Duodenal mucosa (tissue), 2 donors: ENCODE results near the gene SART1.

Experiments used
- H3K27ac ChIP-seq: one replicate; pipeline ENCODE4 v1.7.0; 2013; ENCODE audit warnings: low read depth, low read length
- H3K27me3 ChIP-seq, 2 donors: one replicate each; pipeline ENCODE4 v1.7.0; 2013; ENCODE audit warnings: low read length in 2 of 2, control low read depth in 1 of 2; ENCODE audit not compliant: insufficient read depth in 2 of 2, control insufficient read depth in 1 of 2
- H3K36me3 ChIP-seq, 2 donors: one replicate each; pipeline ENCODE4 v1.7.0; 2013; ENCODE audit warnings: low read length in 2 of 2, control low read depth in 1 of 2; ENCODE audit not compliant: insufficient read depth in 2 of 2, control insufficient read depth in 1 of 2
- H3K4me1 ChIP-seq, 2 donors: one replicate each; pipeline ENCODE4 v1.7.0; 2013; ENCODE audit warnings: low read length in 2 of 2, control low read depth in 1 of 2; ENCODE audit not compliant: insufficient read depth in 2 of 2, control insufficient read depth in 1 of 2
- H3K4me3 ChIP-seq, 2 donors: one replicate each; pipeline ENCODE4 v1.7.0; 2013; ENCODE audit warnings: low read length in 2 of 2, low read depth in 1 of 2
- H3K9ac ChIP-seq, 2 donors: one replicate each; pipeline ENCODE4 v1.7.0; 2013; ENCODE audit warnings: low read length in 2 of 2, low read depth in 1 of 2
- H3K9me3 ChIP-seq, 2 donors: one replicate each; pipeline ENCODE4 v1.7.0; 2013; ENCODE audit warnings: low read length in 2 of 2, control low read depth in 1 of 2; ENCODE audit not compliant: control insufficient read depth in 1 of 2

Gene SART1

DNA sequence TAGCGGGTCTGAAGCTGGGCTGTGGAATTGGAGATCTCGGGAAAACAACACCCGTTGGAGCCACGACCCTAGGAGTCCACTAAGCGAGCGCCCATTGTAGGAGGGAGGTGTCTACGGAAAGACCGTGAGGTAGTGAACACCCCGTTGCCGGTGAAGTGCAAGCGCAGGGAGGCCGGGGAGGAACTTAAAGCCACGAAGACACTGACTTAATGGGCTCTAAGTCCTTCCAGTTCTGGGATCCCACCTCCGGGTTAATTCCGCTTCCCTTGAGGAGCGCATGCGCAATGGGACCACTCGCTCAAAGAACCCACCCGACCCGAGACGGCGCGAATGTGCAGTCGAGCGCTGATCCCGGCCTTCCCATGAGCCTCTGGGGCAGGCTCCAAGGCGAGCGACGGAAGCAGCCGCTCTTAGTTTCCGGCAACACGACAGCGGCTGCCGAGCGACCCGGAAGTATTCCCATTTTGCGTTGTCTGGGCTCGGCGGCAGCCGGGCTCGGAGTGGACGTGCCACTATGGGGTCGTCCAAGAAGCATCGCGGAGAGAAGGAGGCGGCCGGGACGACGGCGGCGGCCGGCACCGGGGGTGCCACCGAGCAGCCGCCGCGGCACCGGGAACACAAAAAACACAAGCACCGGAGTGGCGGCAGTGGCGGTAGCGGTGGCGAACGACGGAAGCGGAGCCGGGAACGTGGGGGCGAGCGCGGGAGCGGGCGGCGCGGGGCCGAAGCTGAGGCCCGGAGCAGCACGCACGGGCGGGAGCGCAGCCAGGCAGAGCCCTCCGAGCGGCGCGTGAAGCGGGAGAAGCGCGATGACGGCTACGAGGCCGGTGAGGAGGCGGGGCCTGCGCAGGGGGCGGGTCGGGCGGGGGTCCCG lies at the start of gene SART1:
SART1 (plus strand) TSS at position 468 of the 874 bp plus-strand sequence; CDS start at position 515, 47 bp downstream.
- Histone ChIP-seq H3K4me3 (peak within 1 kb of the TSS; percentile 84 to 96), H3K36me3 (peaks cover 23 to 29% of the 10 kb centered on the region in 2 donors), H3K27ac (peak within 1 kb of the TSS; percentile 69), H3K27me3 (no peaks in the 10 kb centered on the region), H3K9ac (peak within 1 kb of the TSS; percentile 85 to 89), H3K9me3 (no peaks in the 10 kb centered on the region), H3K4me1 (peaks cover 20 to 27% of the 10 kb centered on the region in 2 donors)

GRCh38 chr11:65912845-65913244 lies 48.7 kb upstream of the SART1 start:
- H3K9me3 ChIP-seq = no peaks in the 10 kb centered on the region
- no peaks in the 10 kb centered on the region for H3K36me3 ChIP-seq
- H3K4me3 ChIP-seq = no peak overlapping the region
- no peaks in the 10 kb centered on the region for H3K27me3 ChIP-seq
- no peak overlapping the region for H3K9ac ChIP-seq
- no peak overlapping the region for H3K27ac ChIP-seq
- H3K4me1 ChIP-seq = peaks cover 26 to 41% of the 10 kb centered on the region in 2 donors

DNA sequence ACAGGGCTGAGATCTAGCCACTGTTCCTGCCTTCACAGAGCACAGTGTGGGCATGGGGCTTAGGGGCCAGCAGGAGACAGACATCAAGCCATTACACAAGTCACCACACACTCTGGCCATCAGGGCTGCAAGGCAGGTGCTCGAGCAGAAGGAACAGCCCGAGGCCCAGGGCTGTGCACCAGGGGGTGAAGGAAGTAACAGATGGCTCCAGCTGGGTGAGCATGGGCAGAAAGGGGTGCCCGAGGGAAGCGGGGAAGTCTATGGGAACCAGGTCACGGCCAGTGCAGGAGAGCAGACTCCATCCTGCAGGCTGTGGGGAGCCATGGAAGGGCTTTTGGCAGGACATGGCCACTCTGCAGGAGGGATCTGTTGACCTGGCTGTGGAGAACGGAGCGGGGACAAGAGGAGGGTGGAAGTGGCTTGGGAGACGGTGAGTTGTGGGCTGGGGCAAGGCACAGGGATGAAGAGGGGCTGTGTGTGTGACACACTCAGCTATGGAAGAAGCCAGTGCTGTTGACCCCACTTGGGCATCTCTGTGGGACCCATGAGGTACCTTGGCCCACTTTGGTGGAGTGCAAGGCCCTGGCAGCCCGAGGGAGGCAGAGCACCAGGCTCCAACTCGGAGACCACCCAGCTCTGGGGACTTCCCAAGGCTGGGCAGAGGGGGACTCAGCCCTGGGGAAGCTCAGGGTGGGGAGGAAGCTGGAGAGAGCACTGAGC lies 46.3 kb upstream of the SART1 start:
- Histone ChIP-seq H3K4me3 (no peak overlapping the region), H3K9me3 (no peaks in the 10 kb centered on the region), H3K4me1 (peaks cover 34 to 46% of the 10 kb centered on the region in 2 donors), H3K27ac (peak overlapping the region; percentile 80), H3K36me3 (no peaks in the 10 kb centered on the region), H3K27me3 (no peaks in the 10 kb centered on the region), H3K9ac (no peak overlapping the region)

GRCh38 chr11:65915821-65916251 lies 45.7 kb upstream of the SART1 start:
- H3K4me3 ChIP-seq = no peak overlapping the region

DNA sequence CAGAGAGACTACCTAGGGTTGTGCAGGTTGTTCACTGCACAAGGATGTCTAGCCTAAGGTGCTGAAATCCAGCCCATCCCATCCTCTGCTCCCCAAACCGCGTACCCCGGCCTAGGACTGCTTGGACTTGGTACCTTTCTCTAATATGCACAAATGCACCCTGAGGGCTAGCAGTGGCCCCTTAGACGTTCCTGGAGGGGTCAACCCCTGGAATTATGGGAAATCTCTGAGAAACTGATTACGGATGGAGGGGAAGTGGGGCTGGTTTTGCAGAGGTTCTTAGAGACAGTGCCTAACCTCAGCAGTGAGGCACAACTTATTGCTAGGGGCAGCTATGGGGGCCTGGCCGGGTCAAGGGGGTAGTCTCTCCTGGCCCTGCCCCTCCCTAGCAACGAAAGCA lies 45.1 kb upstream of the SART1 start:
- Histone ChIP-seq H3K27me3 (no peaks in the 10 kb centered on the region), H3K36me3 (no peaks in the 10 kb centered on the region), H3K9me3 (no peaks in the 10 kb centered on the region), H3K4me1 (peaks cover 42 to 55% of the 10 kb centered on the region in 2 donors), H3K9ac (peak overlapping the region in 1 of 2 donors; percentile 4), H3K27ac (no peak overlapping the region), H3K4me3 (no peak overlapping the region)

More at GRCh38 chr11:65915821-65916251, 45.7 kb upstream of the SART1 start:
- no peaks in the 10 kb centered on the region for H3K9me3 ChIP-seq
- H3K9ac ChIP-seq = peak overlapping the region in 1 of 2 donors; percentile 4
- H3K4me1 ChIP-seq = peaks cover 40 to 51% of the 10 kb centered on the region in 2 donors
- no peaks in the 10 kb centered on the region for H3K27me3 ChIP-seq
- no peaks in the 10 kb centered on the region for H3K36me3 ChIP-seq
- H3K27ac ChIP-seq = peak overlapping the region; percentile 81

DNA sequence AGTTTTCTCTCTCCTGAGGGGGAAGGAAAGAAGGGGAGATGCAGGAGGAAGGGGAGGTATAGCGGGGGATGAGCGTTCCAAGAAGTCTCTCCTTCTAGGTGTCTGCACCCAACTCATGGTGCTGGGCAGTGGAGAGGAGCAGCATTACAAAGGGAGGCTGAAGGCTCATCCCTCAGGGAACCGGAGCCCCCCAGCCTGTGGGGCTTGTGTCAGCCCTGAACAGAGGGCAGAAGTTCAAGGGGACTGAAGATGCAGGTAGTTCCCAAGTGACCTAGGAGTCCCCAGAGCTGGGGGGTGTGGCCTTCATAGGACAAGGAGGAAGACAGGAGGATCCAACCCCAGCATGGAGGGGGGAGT lies 44.5 kb upstream of the SART1 start:
- H3K4me1 ChIP-seq = peaks cover 38 to 48% of the 10 kb centered on the region in 2 donors
- peak overlapping the region in 1 of 2 donors; percentile 4 for H3K9ac ChIP-seq
- peak overlapping the region in 1 of 2 donors; percentile 94 for H3K4me3 ChIP-seq
- no peaks in the 10 kb centered on the region for H3K27me3 ChIP-seq
- H3K27ac ChIP-seq = no peak overlapping the region
- H3K9me3 ChIP-seq = no peaks in the 10 kb centered on the region
- peaks cover 0 to 3% of the 10 kb centered on the region in 2 donors for H3K36me3 ChIP-seq

GRCh38 chr11:65917434-65918210 lies 43.9 kb upstream of the SART1 start:
- Histone ChIP-seq H3K36me3 (peaks cover 0 to 9% of the 10 kb centered on the region in 2 donors), H3K4me1 (peaks cover 36 to 46% of the 10 kb centered on the region in 2 donors), H3K4me3 (peak overlapping the region; percentile 84 to 94), H3K27ac (no peak overlapping the region), H3K9ac (peak overlapping the region; percentile 90 to 94), H3K27me3 (no peaks in the 10 kb centered on the region), H3K9me3 (no peaks in the 10 kb centered on the region)

GRCh38 chr11:65918211-65919140 lies 43.1 kb upstream of the SART1 start, which contains the start of gene C11orf68:
Gene C11orf68 (minus strand): TSS chr11:65919062. CDS start chr11:65919031, 31 bp downstream.
- peaks cover 36 to 46% of the 10 kb centered on the region in 2 donors for H3K4me1 ChIP-seq
- H3K27ac ChIP-seq = peak within 1 kb of the TSS; percentile 82

DNA sequence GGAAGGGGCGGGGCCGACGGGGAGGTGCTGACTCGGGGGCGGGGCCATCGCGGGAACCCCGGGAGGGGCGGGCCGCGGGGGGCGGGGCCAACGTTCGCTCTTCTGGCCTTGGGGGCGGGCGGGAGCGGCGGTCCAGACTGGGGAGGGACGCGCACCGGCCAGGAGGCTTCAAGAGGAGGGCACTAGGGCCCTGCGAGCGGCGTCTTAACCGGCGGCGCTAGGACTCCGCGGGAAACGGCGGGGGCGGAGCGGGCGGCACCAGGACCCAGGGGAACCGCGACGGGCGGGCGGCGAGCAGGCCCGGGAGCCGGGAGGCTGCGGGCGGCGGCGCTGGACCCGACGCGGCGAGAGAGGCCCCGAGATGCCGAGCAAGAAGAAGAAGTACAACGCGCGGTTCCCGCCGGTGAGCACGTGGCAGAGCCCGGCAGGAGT lies 42.4 kb upstream of the SART1 start, which contains the start of gene DRAP1:
DRAP1 (plus strand) TSS at position 286 of the 432 bp plus-strand sequence; CDS start at position 362, 76 bp downstream.
- Histone ChIP-seq H3K4me1 (peaks cover 36 to 46% of the 10 kb centered on the region in 2 donors), H3K9me3 (no peaks in the 10 kb centered on the region), H3K4me3 (peak within 1 kb of the TSS; percentile 84 to 94), H3K9ac (peak within 1 kb of the TSS; percentile 90 to 94), H3K27ac (peak within 1 kb of the TSS; percentile 82), H3K36me3 (peaks cover 0 to 17% of the 10 kb centered on the region in 2 donors), H3K27me3 (no peaks in the 10 kb centered on the region)

More at GRCh38 chr11:65918211-65919140, 43.1 kb upstream of the SART1 start, which contains the start of gene C11orf68:
- Histone ChIP-seq H3K36me3 (peaks cover 0 to 17% of the 10 kb centered on the region in 2 donors), H3K9ac (peak within 1 kb of the TSS; percentile 90 to 94), H3K9me3 (no peaks in the 10 kb centered on the region), H3K4me3 (peak within 1 kb of the TSS; percentile 84 to 94), H3K27me3 (no peaks in the 10 kb centered on the region)
